Caco-2 (cell line): ENCODE data around the gene FANCI. TPM values are rescaled to one million over a fixed set of nuclear protein-coding genes. Genes with fewer than 3 reads are reported as not detected.
"Not testable (repeated sequence)": the region's sequence is repeated elsewhere in the genome, so short reads cannot be mapped to it uniquely, and the experiment has no call there.

Experiments
- BruUV-seq: library from RNA; stranded (reverse); fragments of 400-500 nt; replicated peaks from 2 replicates; lab custom pipeline; 2021; lab: Mats Ljungman, UMichigan
- CTCF ChIA-PET: fragments of 300-600 bp; sonication (Branson Sonifier 250); formaldehyde crosslinking; loops from one replicate; lab custom pipeline; 2022; ENCODE audit warnings: antibody characterized with exemption; lab: Charles Lee
- POLR2A ChIA-PET: fragments of 300-600 bp; sonication (Branson Sonifier 250); formaldehyde crosslinking; loops from one replicate; lab custom pipeline; 2022; ENCODE audit warnings: antibody characterized with exemption; lab: Charles Lee
- DNase-seq, 2 experiments: peaks; one replicate each; pipeline versions ENCODE4 v3.0.0 to v3.0.0-alpha.2; 2020 to 2022
- H3K27me3 ChIP-seq: replicated peaks from 2 replicates; pipeline ENCODE4 v1.6.0; 2011; ENCODE audit warnings: low read length; ENCODE audit not compliant: control insufficient read depth, insufficient read depth
- H3K36me3 ChIP-seq: 2 replicates; pipeline ENCODE4 v1.5.1; 2011; ENCODE audit warnings: low read length; ENCODE audit not compliant: control insufficient read depth, insufficient read depth
- H3K4me1 ChIP-seq: fragments of 250-450 bp; sonication (Bioruptor Pico); 2 replicates; pipeline ENCODE4 v1.5.1; 2020; ENCODE audit warnings: mild to moderate bottlenecking
- H3K4me3 ChIP-seq: 2 replicates; pipeline ENCODE4 v1.5.1; 2011; ENCODE audit warnings: low read depth, mild to moderate bottlenecking, control low read depth, low read length
- H3K9me3 ChIP-seq: fragments of 250-450 bp; sonication (Bioruptor Pico); 2 replicates; pipeline ENCODE4 v1.5.1; 2020; ENCODE audit warnings: mild to moderate bottlenecking, moderate library complexity
- H3K27ac Mint-ChIP-seq: one replicate; pipeline ENCODE4 v1.8.0; 2022; ENCODE audit warnings: mixed read lengths; ENCODE audit not compliant: unreplicated experiment
- H3K27me3 Mint-ChIP-seq: one replicate; pipeline ENCODE4 v1.8.0; 2022; ENCODE audit warnings: mixed read lengths; ENCODE audit not compliant: insufficient read depth, unreplicated experiment
- H3K36me3 Mint-ChIP-seq: one replicate; pipeline ENCODE4 v1.8.0; 2022; ENCODE audit warnings: mild to moderate bottlenecking, mixed read lengths; ENCODE audit not compliant: insufficient read depth, unreplicated experiment
- H3K4me1 Mint-ChIP-seq: one replicate; pipeline ENCODE4 v1.8.0; 2022; ENCODE audit warnings: low read depth, mixed read lengths; ENCODE audit not compliant: unreplicated experiment
- H3K4me3 Mint-ChIP-seq: one replicate; pipeline ENCODE4 v1.8.0; 2022; ENCODE audit warnings: mild to moderate bottlenecking, moderate library complexity, mixed read lengths; ENCODE audit not compliant: unreplicated experiment
- H3K9me3 Mint-ChIP-seq: one replicate; pipeline ENCODE4 v1.8.0; 2022; ENCODE audit warnings: mixed read lengths; ENCODE audit not compliant: unreplicated experiment
- CTCF ChIP-seq, 2 experiments: fragments of 200-600 bp in 1 of 2; IDR thresholded peaks; 1 replicate in 1 of 2; 2 replicates in 1 of 2; pipeline versions ENCODE4 v1.5.1 to v1.8.0; 2011 to 2022; ENCODE audit warnings: antibody characterized with exemption in 1 of 2, control low read depth in 1 of 2, inconsistent platforms in 1 of 2, low read depth in 1 of 2, low read length in 1 of 2, mild to moderate bottlenecking in 1 of 2, moderate library complexity in 1 of 2; ENCODE audit not compliant: insufficient read depth in 1 of 2, severe bottlenecking in 1 of 2, unreplicated experiment in 1 of 2
- intact Hi-C: fragments of 100-400 bp; cut with micrococcal nuclease; formaldehyde crosslinking; loops from one replicate; pipeline ENCODE4 v1.10.0; 2022; ENCODE audit not compliant: unreplicated experiment
- total RNA-seq: library from RNA; stranded (reverse); gene quantifications from 2 replicates; pipeline ENCODE4 v1.2.3, GENCODE V29; 2022

FANCI gene
- total RNA-seq, 1 experiment from 2014 or later = 94.2 TPM

GRCh38 chr15:89248584-89248983, 4.8 kb downstream of the FANCI start:
- H3K9me3 ChIP-seq = no peaks in the 10 kb centered on the region
- TF ChIP-seq CTCF (IDR thresholded peaks at IDR 0.05; ENCODE audit: insufficient read depth in 1 of 2, low read depth in 1 of 2, low read length in 1 of 2, severe bottlenecking in 1 of 2, unreplicated experiment in 1 of 2) = no peak
- no peak for DNase-seq
- Mint-ChIP-seq H3K36me3 (peaks cover 52% of the 10 kb centered on the region), H3K9me3 (no peaks in the 10 kb centered on the region), H3K4me1 (peaks cover 17% of the 10 kb centered on the region), H3K4me3 (no peak overlapping the region), H3K27me3 (no peaks in the 10 kb centered on the region), H3K27ac (no peak overlapping the region)
- no peaks in the 10 kb centered on the region for H3K27me3 ChIP-seq
- ChIA-PET CTCF (no interaction called here), POLR2A (no interaction called here)
- H3K36me3 ChIP-seq = no peaks in the 10 kb centered on the region
- intact Hi-C loops = no loop called here
- 0 out of 2 replicates have a peak, but pooled peaks cover 4% of the 10 kb centered on the region for H3K4me1 ChIP-seq
- BruUV-seq = no TSS peak
- H3K4me3 ChIP-seq = no peak overlapping the region

DNA sequence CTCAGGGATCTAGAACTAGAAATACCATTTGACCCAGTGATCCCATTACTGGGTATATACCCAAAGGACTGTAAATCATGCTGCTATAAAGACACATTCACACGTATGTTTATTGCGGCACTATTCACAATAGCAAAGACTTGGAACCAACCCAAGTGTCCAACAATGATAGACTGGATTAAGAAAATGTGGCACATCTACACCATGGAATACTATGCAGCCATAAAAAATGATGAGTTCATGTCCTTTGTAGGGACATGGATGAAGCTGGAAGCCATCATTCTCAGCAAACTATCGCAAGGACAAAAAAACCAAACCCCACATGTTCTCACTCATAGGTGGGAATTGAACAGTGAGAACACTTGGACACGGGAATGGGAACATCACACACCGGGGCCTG, 6.4 kb downstream of the FANCI start:
- DNase-seq, H3K4me3 ChIP-seq, H3K9me3 Mint-ChIP-seq, H3K4me1 ChIP-seq, CTCF ChIA-PET, H3K27me3 ChIP-seq, H3K27me3 Mint-ChIP-seq, POLR2A ChIA-PET, H3K9me3 ChIP-seq, BruUV-seq, H3K36me3 ChIP-seq, intact Hi-C loops, H3K27ac Mint-ChIP-seq, H3K4me3 Mint-ChIP-seq: not testable (repeated sequence)
- H3K4me1 Mint-ChIP-seq = peaks cover 15% of the 10 kb centered on the region
- peaks cover 43% of the 10 kb centered on the region for H3K36me3 Mint-ChIP-seq

- H3K4me1 ChIP-seq, H3K9me3 Mint-ChIP-seq, H3K4me3 Mint-ChIP-seq, BruUV-seq, H3K4me1 Mint-ChIP-seq, H3K27ac Mint-ChIP-seq, H3K36me3 ChIP-seq, POLR2A ChIA-PET, H3K9me3 ChIP-seq, intact Hi-C loops, H3K27me3 ChIP-seq, H3K27me3 Mint-ChIP-seq, CTCF ChIA-PET, H3K4me3 ChIP-seq, DNase-seq: not testable (repeated sequence)
- peaks cover 18% of the 10 kb centered on the region for H3K36me3 Mint-ChIP-seq
Observed at GRCh38 chr15:89277281-89277680, 33.5 kb downstream of the FANCI start.

GRCh38 chr15:89278307-89278706, 34.5 kb downstream of the FANCI start:
- no peaks in the 10 kb centered on the region for H3K27me3 Mint-ChIP-seq
- CTCF ChIA-PET = no interaction called here
- no peak overlapping the region for H3K4me3 Mint-ChIP-seq
- no peaks in the 10 kb centered on the region for H3K4me1 Mint-ChIP-seq
- no peaks in the 10 kb centered on the region for H3K9me3 Mint-ChIP-seq
- TF ChIP-seq CTCF (IDR thresholded peaks at IDR 0.05; ENCODE audit: insufficient read depth in 1 of 2, low read depth in 1 of 2, low read length in 1 of 2, severe bottlenecking in 1 of 2, unreplicated experiment in 1 of 2) = no peak
- Histone ChIP-seq H3K4me3 (no peak overlapping the region), H3K4me1 (no peaks in the 10 kb centered on the region), H3K27me3 (no peaks in the 10 kb centered on the region), H3K36me3 (no peaks in the 10 kb centered on the region), H3K9me3 (no peaks in the 10 kb centered on the region)
- peaks cover 18% of the 10 kb centered on the region for H3K36me3 Mint-ChIP-seq
- BruUV-seq = no TSS peak
- intact Hi-C loops = no loop called here
- no peak overlapping the region for H3K27ac Mint-ChIP-seq
- DNase-seq = no peak
- POLR2A ChIA-PET = interaction anchor here (0.6 kb wide), 1 partner anchor 285 kb away, joined by 6 read pairs; no protein-coding TSS in a partner anchor
